ENCODE data around the gene CCM2. TPM values are rescaled to one million over a fixed set of nuclear protein-coding genes. Genes with fewer than 3 reads are reported as not detected.
"Not testable (repeated sequence)": the region's sequence is repeated elsewhere in the genome, so short reads cannot be mapped to it uniquely, and the experiment has no call there.

Gene CCM2
- total and polyA plus RNA-seq, 9 donors, result 16.2 to 34.6 (median 23.1) TPM

DNA sequence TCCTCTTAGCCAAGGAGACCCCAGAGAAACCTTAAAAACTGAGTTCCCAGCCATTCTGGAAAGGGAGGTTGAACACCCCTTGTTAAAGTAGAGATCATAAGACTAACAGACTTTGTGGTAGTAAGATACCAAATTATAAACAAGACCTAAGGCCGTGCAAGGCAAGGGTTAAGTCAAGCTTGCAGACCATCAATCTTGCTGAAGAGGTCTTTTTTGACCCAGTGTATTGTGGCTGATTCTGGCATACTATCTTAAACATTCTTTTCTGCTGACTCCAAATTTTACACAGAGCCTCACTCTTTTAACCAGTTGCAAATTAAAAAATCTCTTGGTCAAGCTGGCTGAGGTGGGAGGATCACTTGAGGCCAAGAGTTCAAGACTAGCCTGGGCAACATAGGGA lies 112.6 kb downstream of the CCM2 start:
- intact Hi-C loops (cut with DNase I), result loop anchor here in 2 of 4 donors (10.0 kb wide), 3 partner anchors 128 to 228 kb away; partner anchors contain the start of gene PURB (in 1 of the 2)

DNA sequence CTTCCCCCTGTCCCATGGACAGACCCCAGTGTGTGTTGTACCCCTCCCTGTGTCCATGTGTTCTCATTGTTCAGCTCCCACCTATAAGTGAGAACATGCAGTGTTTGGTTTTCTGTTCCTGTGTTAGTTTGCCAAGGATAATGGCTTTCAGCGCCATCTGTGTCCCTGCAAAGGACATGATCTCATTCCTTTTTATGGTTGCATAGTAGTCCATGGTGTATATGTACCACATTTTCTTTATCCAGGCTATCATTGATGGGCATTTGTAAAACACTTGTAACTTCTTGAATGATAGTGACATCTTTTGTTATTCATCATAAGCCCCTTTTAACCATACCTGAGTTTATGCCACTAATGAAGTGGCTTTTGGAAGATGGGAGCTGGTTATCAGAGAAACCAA lies 114.3 kb downstream of the CCM2 start:
- WGBS, 3 donors, result 53 to 80% (median 79%) methylated on average over 1 of the region's 1 CpG
- not testable (repeated sequence) for H3K27ac ChIP-seq; H3K27me3 ChIP-seq; H3K9me3 ChIP-seq; H3K36me3 ChIP-seq; H3K4me3 ChIP-seq; H3K4me1 ChIP-seq (ENCODE audit: insufficient read depth); DNase-seq
- intact Hi-C loops (cut with DNase I), result loop anchor here in 2 of 4 donors (10.0 kb wide), 3 partner anchors 129 to 229 kb away; partner anchors contain the start of gene PURB (in 1 of the 2)

More for the DNA sequence above, 112.6 kb downstream of the CCM2 start:
- TF ChIP-seq POLR2A (IDR thresholded peaks at IDR 0.05), result no peak
- TF ChIP-seq, protein P1, sequence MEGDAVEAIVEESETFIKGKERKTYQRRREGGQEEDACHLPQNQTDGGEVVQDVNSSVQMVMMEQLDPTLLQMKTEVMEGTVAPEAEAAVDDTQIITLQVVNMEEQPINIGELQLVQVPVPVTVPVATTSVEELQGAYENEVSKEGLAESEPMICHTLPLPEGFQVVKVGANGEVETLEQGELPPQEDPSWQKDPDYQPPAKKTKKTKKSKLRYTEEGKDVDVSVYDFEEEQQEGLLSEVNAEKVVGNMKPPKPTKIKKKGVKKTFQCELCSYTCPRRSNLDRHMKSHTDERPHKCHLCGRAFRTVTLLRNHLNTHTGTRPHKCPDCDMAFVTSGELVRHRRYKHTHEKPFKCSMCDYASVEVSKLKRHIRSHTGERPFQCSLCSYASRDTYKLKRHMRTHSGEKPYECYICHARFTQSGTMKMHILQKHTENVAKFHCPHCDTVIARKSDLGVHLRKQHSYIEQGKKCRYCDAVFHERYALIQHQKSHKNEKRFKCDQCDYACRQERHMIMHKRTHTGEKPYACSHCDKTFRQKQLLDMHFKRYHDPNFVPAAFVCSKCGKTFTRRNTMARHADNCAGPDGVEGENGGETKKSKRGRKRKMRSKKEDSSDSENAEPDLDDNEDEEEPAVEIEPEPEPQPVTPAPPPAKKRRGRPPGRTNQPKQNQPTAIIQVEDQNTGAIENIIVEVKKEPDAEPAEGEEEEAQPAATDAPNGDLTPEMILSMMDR (IDR thresholded peaks at IDR 0.05), result no peak
- TF ChIP-seq EP300 (IDR thresholded peaks at IDR 0.05), result no peak
- 38 to 53% (median 52%) methylated on average over 1 of the region's 1 CpG for WGBS, 3 donors
- H3K27me3 ChIP-seq, result no peaks in the 10 kb centered on the region
- DNase-seq, result no peak
- no peak overlapping the region for H3K4me3 ChIP-seq
- peak overlapping the region in 1 of 2 donors; percentile 90 for H3K27ac ChIP-seq
- H3K36me3 ChIP-seq, result no peaks in the 10 kb centered on the region
- H3K9me3 ChIP-seq, result no peaks in the 10 kb centered on the region
- peaks cover 6% of the 10 kb centered on the region for H3K4me1 ChIP-seq (ENCODE audit: insufficient read depth)

DNA sequence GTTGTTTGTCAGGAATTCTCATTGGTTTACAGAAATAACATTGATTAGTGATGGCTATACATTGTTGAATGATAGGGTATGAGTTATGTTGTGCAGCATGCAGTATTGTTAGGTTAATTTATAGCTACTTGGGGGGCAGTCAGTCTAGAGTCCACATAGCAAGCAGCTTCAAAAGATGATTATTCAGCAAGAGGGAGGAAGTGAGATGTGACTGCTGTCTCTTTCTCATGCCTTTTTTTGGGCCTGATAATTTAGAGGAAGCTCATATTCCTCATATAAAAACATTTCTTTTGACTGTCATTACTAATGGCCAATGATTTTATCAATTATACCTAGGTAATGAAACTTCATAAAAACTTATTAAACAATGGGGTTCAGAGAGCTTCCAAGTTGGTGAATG lies 114.9 kb downstream of the CCM2 start:
- Histone ChIP-seq H3K36me3 (no peaks in the 10 kb centered on the region), H3K27me3 (no peaks in the 10 kb centered on the region), H3K27ac (no peak overlapping the region), H3K4me1 (ENCODE audit: insufficient read depth) (peaks cover 4% of the 10 kb centered on the region), H3K4me3 (no peak overlapping the region), H3K9me3 (no peaks in the 10 kb centered on the region)
- TF ChIP-seq POLR2A (IDR thresholded peaks at IDR 0.05) (no peak), EP300 (IDR thresholded peaks at IDR 0.05) (no peak)
- TF ChIP-seq, protein P1 (IDR thresholded peaks at IDR 0.05), result no peak
- intact Hi-C loops (cut with DNase I), result loop anchor here in 2 of 4 donors (10.0 kb wide), 3 partner anchors 130 to 230 kb away; partner anchors contain the start of gene PURB (in 1 of the 2)
- DNase-seq, result no peak

DNA sequence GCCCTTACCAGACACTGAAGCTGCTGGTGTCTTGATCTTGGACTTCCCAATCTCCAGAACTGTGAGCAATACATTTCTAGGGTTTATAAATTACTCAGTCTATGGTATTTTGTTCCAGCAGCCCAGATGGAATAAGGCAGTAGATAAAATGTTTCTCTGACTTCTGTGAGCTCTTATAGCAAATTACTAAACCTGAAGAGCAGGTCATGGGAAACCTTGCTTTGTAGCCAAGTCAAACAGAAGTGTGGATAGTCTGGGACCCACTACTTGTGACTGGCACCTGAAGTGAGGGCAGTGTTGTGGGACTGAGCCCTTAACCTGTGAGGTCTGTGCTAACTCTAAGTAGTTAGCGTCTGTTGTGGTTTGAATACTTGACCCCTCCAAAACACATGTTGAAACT lies 116.0 kb downstream of the CCM2 start:
- H3K27me3 ChIP-seq, result no peaks in the 10 kb centered on the region
- no peak overlapping the region for H3K4me3 ChIP-seq
- H3K9me3 ChIP-seq, result no peaks in the 10 kb centered on the region
- H3K36me3 ChIP-seq, result no peaks in the 10 kb centered on the region
- 64 to 82% (median 70%) methylated on average over 1 of the region's 1 CpG for WGBS, 3 donors
- no peaks in the 10 kb centered on the region for H3K4me1 ChIP-seq (ENCODE audit: insufficient read depth)
- TF ChIP-seq EP300 (IDR thresholded peaks at IDR 0.05) (no peak), POLR2A (IDR thresholded peaks at IDR 0.05) (no peak)
- TF ChIP-seq, protein P1 (IDR thresholded peaks at IDR 0.05), result no peak
- H3K27ac ChIP-seq, result no peak overlapping the region
- DNase-seq, result no peak
- intact Hi-C loops (cut with DNase I), result loop anchor here in 2 of 4 donors (10.0 kb wide), 3 partner anchors 131 to 231 kb away; partner anchors contain the start of gene PURB (in 1 of the 2)

DNA sequence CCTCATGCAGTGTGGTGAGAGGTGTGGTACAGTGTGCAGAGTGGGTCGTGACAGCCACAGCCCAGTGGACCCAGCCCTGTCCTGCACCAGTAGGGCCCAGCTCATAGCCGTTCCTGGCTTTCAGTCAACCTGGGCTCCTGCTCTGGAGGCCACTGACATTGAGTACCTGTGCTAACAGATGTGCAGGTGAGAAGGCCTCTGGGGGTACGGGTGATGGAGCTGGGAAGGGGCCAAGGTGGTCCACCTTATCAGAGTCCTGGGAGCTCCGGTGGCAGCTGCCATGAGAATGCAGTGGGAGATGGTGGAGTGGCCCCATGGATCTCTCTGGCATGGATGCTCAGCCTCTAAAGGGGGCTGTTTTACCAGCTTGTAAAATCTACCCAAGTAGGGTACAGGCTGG lies 117.6 kb downstream of the CCM2 start:
- intact Hi-C loops (cut with DNase I), result loop anchor here in 2 of 4 donors (10.0 kb wide), 3 partner anchors 133 to 233 kb away; partner anchors contain the start of gene PURB (in 1 of the 2)
- H3K4me3 ChIP-seq, result no peak overlapping the region
- H3K36me3 ChIP-seq, result no peaks in the 10 kb centered on the region
- WGBS, 3 donors, result 62 to 77% (median 67%) methylated on average over 4 of the region's 4 CpGs
- TF ChIP-seq EP300 (IDR thresholded peaks at IDR 0.05) (no peak), POLR2A (IDR thresholded peaks at IDR 0.05) (no peak)
- TF ChIP-seq, protein P1 (IDR thresholded peaks at IDR 0.05), result no peak
- no peaks in the 10 kb centered on the region for H3K27me3 ChIP-seq
- DNase-seq, result no peak
- no peaks in the 10 kb centered on the region for H3K4me1 ChIP-seq (ENCODE audit: insufficient read depth)
- no peak overlapping the region for H3K27ac ChIP-seq
- no peaks in the 10 kb centered on the region for H3K9me3 ChIP-seq

All from ovary (tissue), 9 donors.